ENCODE results near the gene RASGRF2. TPM values are rescaled to one million over a fixed set of nuclear protein-coding genes. Genes with fewer than 3 reads are reported as not detected.

RASGRF2 gene
- total and polyA plus RNA-seq, 2 donors, result 3.1 to 5.0 TPM

DNA sequence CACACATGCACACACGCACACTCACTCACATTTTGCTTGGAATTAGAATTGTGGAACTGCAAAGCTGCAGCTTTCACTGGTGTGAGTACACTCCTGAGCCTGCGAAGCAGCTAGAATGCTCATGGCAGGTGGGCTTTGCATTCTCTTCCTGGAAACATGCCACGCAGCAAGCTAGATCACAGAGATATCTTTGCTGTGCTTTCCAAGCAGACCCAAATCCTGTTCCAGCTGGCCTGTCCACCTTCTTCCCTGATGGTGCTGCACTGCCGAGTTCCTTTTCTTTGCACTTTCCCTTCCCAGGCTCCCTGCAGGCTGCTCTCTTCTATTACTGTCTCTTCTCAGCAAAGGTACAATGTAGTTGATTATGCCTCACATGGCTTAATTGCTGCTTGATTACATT is 180.3 kb downstream of the RASGRF2 start:
- WGBS, result 29% methylated on average over 4 of the region's 4 CpGs
- Histone ChIP-seq H3K36me3 (ENCODE audit: insufficient read depth) (no peaks in the 10 kb centered on the region), H3K4me3 (ENCODE audit: low read depth, low read length) (no peak overlapping the region), H3K4me1 (ENCODE audit: insufficient read depth) (no peaks in the 10 kb centered on the region), H3K27ac (ENCODE audit: low read depth) (no peak overlapping the region)
- no peak for DNase-seq (ENCODE audit: extremely low spot score)

GRCh38 chr5:81140943-81141342 is 180.8 kb downstream of the RASGRF2 start:
- 38% methylated on average over 1 of the region's 1 CpG for WGBS
- H3K27ac ChIP-seq (ENCODE audit: low read depth), result no peak overlapping the region
- no peaks in the 10 kb centered on the region for H3K36me3 ChIP-seq (ENCODE audit: insufficient read depth)
- DNase-seq (ENCODE audit: extremely low spot score), result peak; percentile 45
- H3K4me1 ChIP-seq (ENCODE audit: insufficient read depth), result no peaks in the 10 kb centered on the region
- H3K4me3 ChIP-seq (ENCODE audit: low read depth, low read length), result no peak overlapping the region

GRCh38 chr5:81142108-81142507 is 181.9 kb downstream of the RASGRF2 start:
- DNase-seq (ENCODE audit: extremely low spot score), result no peak
- no peak overlapping the region for H3K4me3 ChIP-seq (ENCODE audit: low read depth, low read length)
- 86% methylated on average over 3 of the region's 3 CpGs for WGBS
- no peak overlapping the region for H3K27ac ChIP-seq (ENCODE audit: low read depth)
- H3K4me1 ChIP-seq (ENCODE audit: insufficient read depth), result no peaks in the 10 kb centered on the region
- H3K36me3 ChIP-seq (ENCODE audit: insufficient read depth), result no peaks in the 10 kb centered on the region

GRCh38 chr5:81145329-81145935 is 185.3 kb downstream of the RASGRF2 start:
- no peak for DNase-seq (ENCODE audit: extremely low spot score)
- Histone ChIP-seq H3K4me1 (ENCODE audit: insufficient read depth) (no peaks in the 10 kb centered on the region), H3K27ac (ENCODE audit: low read depth) (no peak overlapping the region), H3K36me3 (ENCODE audit: insufficient read depth) (no peaks in the 10 kb centered on the region), H3K4me3 (ENCODE audit: low read depth, low read length) (no peak overlapping the region)
- 69% methylated on average over 8 of the region's 8 CpGs for WGBS

- Histone ChIP-seq H3K4me1 (ENCODE audit: insufficient read depth) (no peaks in the 10 kb centered on the region), H3K4me3 (ENCODE audit: low read depth, low read length) (no peak overlapping the region), H3K36me3 (ENCODE audit: insufficient read depth) (no peaks in the 10 kb centered on the region), H3K27ac (ENCODE audit: low read depth) (no peak overlapping the region)
- WGBS, result 84% methylated on average over 1 of the region's 1 CpG
- DNase-seq (ENCODE audit: extremely low spot score), result no peak
Measured at GRCh38 chr5:81146031-81146430, 185.9 kb downstream of the RASGRF2 start.

DNA sequence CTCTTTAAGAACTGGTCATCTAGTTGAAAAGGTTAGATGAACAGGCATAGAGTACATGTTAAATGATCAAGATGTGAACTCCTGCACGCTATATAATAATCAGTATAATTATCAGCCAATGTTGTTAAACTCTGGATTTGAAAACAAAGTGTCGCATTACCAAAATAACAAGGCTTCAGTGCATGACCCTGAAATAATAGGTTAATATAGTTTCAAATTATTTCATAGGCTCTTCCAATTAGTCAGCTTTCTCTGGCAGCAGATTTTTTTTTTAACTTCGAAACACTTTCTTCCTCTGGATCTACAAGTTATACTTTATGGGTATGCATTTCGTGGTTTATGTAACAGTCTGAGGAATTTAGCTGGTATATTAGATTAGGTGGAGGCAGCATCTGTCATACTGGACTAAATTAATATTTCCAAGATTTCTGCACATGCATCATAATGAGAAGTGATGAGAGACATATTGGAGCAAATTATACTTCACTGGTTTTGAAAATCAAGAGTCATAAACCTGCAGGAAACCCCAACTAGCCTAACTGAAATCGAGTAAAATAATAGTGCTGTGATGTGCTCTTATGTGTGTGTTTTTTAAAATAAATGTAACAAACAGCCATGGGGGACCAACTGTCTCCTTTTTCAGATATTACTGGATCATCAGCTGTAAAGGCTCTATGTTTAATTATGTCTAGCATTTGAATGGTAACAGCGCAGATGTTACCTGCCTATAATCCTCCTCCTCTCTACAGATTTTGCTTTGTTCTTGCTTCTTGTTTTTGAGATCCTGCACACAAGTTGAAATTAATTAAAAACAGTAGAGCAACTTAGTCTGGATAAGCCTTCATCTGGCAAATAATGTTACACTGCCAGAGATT is 187.1 kb downstream of the RASGRF2 start:
- DNase-seq (ENCODE audit: extremely low spot score), result no peak
- no peaks in the 10 kb centered on the region for H3K4me1 ChIP-seq (ENCODE audit: insufficient read depth)
- H3K36me3 ChIP-seq (ENCODE audit: insufficient read depth), result no peaks in the 10 kb centered on the region
- 68% methylated on average over 6 of the region's 6 CpGs for WGBS
- H3K27ac ChIP-seq (ENCODE audit: low read depth), result no peak overlapping the region
- H3K4me3 ChIP-seq (ENCODE audit: low read depth, low read length), result no peak overlapping the region

DNA sequence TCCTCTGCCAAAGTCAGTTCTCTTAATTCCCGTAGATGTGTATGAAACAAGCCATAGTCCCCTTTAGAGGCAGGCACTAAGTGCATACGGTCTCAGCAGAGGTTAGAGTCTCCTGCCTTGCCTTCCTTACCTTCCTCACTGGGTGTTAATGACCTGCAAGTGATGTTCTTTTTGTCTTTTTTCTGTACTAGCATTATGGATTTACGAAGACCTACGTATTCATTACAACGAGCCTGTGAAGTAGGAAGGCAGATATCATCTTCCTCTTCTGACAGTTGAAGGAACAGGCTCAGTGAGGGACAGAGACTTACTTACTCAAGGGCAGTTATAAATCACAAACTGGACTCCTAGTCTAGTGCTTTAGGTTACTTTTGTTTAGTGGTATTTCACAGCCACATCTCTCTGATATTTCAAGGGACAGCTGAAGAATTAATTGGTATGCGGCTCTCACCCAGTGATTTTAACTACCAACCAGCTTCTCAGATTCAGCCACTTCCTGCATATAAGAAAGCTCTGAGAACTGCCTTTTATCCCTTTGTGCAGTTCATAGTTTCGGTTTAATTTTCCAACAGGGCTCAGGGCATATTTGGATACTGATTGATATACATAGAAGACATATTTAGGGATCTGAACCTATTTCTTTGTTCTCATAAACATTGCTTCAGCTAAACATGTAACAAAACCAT is 187.9 kb downstream of the RASGRF2 start:
- Histone ChIP-seq H3K27ac (ENCODE audit: low read depth) (no peak overlapping the region), H3K4me3 (ENCODE audit: low read depth, low read length) (no peak overlapping the region), H3K4me1 (ENCODE audit: insufficient read depth) (no peaks in the 10 kb centered on the region), H3K36me3 (ENCODE audit: insufficient read depth) (no peaks in the 10 kb centered on the region)
- DNase-seq (ENCODE audit: extremely low spot score), result no peak
- 57% methylated on average over 7 of the region's 7 CpGs for WGBS

- 16% methylated on average over 1 of the region's 1 CpG for WGBS
- no peak for DNase-seq (ENCODE audit: extremely low spot score)
- no peak overlapping the region for H3K27ac ChIP-seq (ENCODE audit: low read depth)
Measured at GRCh38 chr5:81151546-81151945, 191.4 kb downstream of the RASGRF2 start.

GRCh38 chr5:81154725-81155124 is 194.6 kb downstream of the RASGRF2 start:
- no peak for DNase-seq (ENCODE audit: extremely low spot score)
- Histone ChIP-seq H3K36me3 (ENCODE audit: insufficient read depth) (no peaks in the 10 kb centered on the region), H3K4me3 (ENCODE audit: low read depth, low read length) (no peak overlapping the region), H3K4me1 (ENCODE audit: insufficient read depth) (no peaks in the 10 kb centered on the region), H3K27ac (ENCODE audit: low read depth) (no peak overlapping the region)

More at GRCh38 chr5:81151546-81151945, 191.4 kb downstream of the RASGRF2 start:
- H3K4me1 ChIP-seq (ENCODE audit: insufficient read depth), result no peaks in the 10 kb centered on the region
- no peak overlapping the region for H3K4me3 ChIP-seq (ENCODE audit: low read depth, low read length)
- H3K36me3 ChIP-seq (ENCODE audit: insufficient read depth), result no peaks in the 10 kb centered on the region

GRCh38 chr5:81156732-81157131 is 196.6 kb downstream of the RASGRF2 start:
- WGBS, result 92% methylated on average over 6 of the region's 6 CpGs
- DNase-seq (ENCODE audit: extremely low spot score), result no peak
- Histone ChIP-seq H3K27ac (ENCODE audit: low read depth) (no peak overlapping the region), H3K4me1 (ENCODE audit: insufficient read depth) (no peaks in the 10 kb centered on the region), H3K4me3 (ENCODE audit: low read depth, low read length) (no peak overlapping the region), H3K36me3 (ENCODE audit: insufficient read depth) (no peaks in the 10 kb centered on the region)

DNA sequence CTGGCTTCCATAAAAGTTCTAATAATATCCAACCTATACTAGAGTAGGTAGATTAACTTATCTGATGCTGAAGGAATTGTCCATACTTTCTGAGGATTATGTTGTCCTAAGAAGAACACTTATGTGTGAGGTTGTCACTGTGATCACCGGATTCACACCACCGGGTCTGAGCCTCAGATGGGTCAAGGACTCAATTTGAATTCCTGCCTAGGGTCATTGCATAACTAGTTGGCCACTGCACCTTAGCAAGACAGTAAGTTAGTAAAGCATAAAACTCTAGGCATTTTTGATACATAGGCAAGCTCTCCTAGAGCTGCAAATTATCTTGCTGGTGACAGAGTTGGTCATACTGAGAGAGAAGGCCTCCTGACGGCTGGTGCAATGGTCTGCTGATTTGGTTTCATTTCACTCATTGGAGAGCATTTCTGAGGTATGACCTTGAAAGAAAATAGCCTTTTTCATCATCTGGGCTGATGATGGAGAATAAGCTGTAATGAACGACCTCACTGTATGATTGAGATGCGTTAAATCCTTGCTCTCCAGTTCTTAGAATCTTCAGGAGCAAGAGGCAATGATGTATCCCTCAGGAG is 200.9 kb downstream of the RASGRF2 start:
- WGBS, result 78% methylated on average over 5 of the region's 5 CpGs

DNA sequence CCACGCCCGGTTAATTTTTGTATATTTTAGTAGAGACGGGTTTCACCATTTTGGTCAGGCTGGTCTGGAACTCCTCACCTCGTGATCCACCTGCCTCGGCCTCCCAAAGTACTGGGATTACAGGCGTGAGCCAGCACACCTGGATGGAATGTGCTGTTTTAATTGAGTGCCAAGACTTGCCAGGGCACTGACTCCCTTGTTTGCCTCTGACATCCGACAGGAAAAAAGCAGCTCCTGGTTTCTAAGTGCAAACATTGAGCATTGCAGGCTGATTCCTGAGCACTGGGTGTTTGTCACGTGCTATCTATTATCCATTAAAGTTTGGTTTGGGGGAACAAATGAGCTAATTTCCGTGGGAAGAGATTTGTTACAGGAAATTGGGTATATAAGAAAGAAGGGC is 202.3 kb downstream of the RASGRF2 start:
- 79% methylated on average over 9 of the region's 9 CpGs for WGBS
- Histone ChIP-seq H3K27ac (ENCODE audit: low read depth) (no peak overlapping the region), H3K36me3 (ENCODE audit: insufficient read depth) (no peaks in the 10 kb centered on the region), H3K4me1 (ENCODE audit: insufficient read depth) (no peaks in the 10 kb centered on the region), H3K4me3 (ENCODE audit: low read depth, low read length) (no peak overlapping the region)
- DNase-seq (ENCODE audit: extremely low spot score), result no peak

More for the DNA sequence above, 200.9 kb downstream of the RASGRF2 start:
- Histone ChIP-seq H3K4me3 (ENCODE audit: low read depth, low read length) (no peak overlapping the region), H3K27ac (ENCODE audit: low read depth) (no peak overlapping the region), H3K4me1 (ENCODE audit: insufficient read depth) (no peaks in the 10 kb centered on the region), H3K36me3 (ENCODE audit: insufficient read depth) (no peaks in the 10 kb centered on the region)
- no peak for DNase-seq (ENCODE audit: extremely low spot score)

DNA sequence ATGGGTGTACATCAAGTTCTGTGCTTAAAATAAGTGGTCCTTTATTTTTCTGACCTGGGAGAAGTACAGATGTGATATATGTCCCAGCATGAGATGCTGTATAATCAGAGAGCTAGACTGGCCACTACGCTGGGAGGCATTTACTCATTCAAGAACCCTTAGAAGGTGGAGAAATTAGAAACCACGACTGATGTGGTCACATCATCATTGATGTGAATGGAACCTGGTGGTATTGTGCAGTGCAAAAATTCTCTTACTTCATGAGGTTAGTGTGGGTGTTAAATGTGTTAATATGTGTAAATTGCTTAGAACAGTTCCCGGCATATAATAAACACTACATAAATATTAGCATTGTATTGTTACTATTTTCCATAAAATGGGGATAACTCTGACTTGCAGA is 203.5 kb downstream of the RASGRF2 start:
- 86% methylated on average over 3 of the region's 3 CpGs for WGBS
- no peak for DNase-seq (ENCODE audit: extremely low spot score)
- H3K27ac ChIP-seq (ENCODE audit: low read depth), result no peak overlapping the region
- no peaks in the 10 kb centered on the region for H3K36me3 ChIP-seq (ENCODE audit: insufficient read depth)
- no peaks in the 10 kb centered on the region for H3K4me1 ChIP-seq (ENCODE audit: insufficient read depth)
- no peak overlapping the region for H3K4me3 ChIP-seq (ENCODE audit: low read depth, low read length)
